Erythroblast (primary cell): ENCODE data around the gene NOTCH2.

Experiments
- DNase-seq, 2 experiments: peaks; one replicate each; lab custom pipeline; 2025; lab: John Stamatoyannopoulos, UW
- GATA1 ChIP-seq: IDR thresholded peaks from 2 replicates; pipeline ENCODE4 v1.6.1; 2011; ENCODE audit warnings: low read depth, mild to moderate bottlenecking, control low read depth, low read length, moderate library complexity
- POLR2A ChIP-seq: IDR thresholded peaks from 2 replicates; pipeline ENCODE4 v1.6.1; 2011; ENCODE audit warnings: mild to moderate bottlenecking, low read length

NOTCH2 gene

GRCh38 chr1:119915517-119915916 lies 153.9 kb downstream of the NOTCH2 start:
- DNase-seq, result no peak
- no peak for TF ChIP-seq GATA1
- TF ChIP-seq POLR2A, result no peak

GRCh38 chr1:119914071-119914470 lies 155.4 kb downstream of the NOTCH2 start:
- no peak for DNase-seq
- TF ChIP-seq POLR2A (no peak), GATA1 (no peak)

GRCh38 chr1:119912963-119913362 lies 156.5 kb downstream of the NOTCH2 start:
- no peak for DNase-seq
- TF ChIP-seq GATA1, result no peak

- no peak for DNase-seq
- TF ChIP-seq POLR2A (no peak), GATA1 (no peak)
These were observed 157.7 kb downstream of the NOTCH2 start for GRCh38 chr1:119911775-119912174.

- DNase-seq, result no peak
- no peak for TF ChIP-seq GATA1
- no peak for TF ChIP-seq POLR2A
These were observed 158.8 kb downstream of the NOTCH2 start for GRCh38 chr1:119910618-119911017.

- no peak for TF ChIP-seq POLR2A
- TF ChIP-seq GATA1, result no peak
- no peak for DNase-seq
These were observed 159.4 kb downstream of the NOTCH2 start for GRCh38 chr1:119909890-119910596.

- TF ChIP-seq POLR2A, result no peak
- TF ChIP-seq GATA1, result no peak
- DNase-seq, result no peak
These were observed 160.8 kb downstream of the NOTCH2 start for GRCh38 chr1:119908661-119909060.

GRCh38 chr1:119906927-119907652 lies 162.4 kb downstream of the NOTCH2 start:
- no peak for DNase-seq
- TF ChIP-seq GATA1 (no peak), POLR2A (no peak)

- TF ChIP-seq POLR2A, result no peak
- no peak for TF ChIP-seq GATA1
- DNase-seq, result no peak
These were observed 166.0 kb downstream of the NOTCH2 start for GRCh38 chr1:119903443-119903835.

- TF ChIP-seq POLR2A (no peak), GATA1 (no peak)
- DNase-seq, result no peak
These were observed 166.6 kb downstream of the NOTCH2 start for GRCh38 chr1:119902775-119903442.

GRCh38 chr1:119898981-119899720 lies 170.3 kb downstream of the NOTCH2 start:
- no peak for TF ChIP-seq GATA1
- no peak for TF ChIP-seq POLR2A
- DNase-seq, result no peak

- DNase-seq, result no peak
- TF ChIP-seq GATA1 (no peak), POLR2A (no peak)
These were observed 170.9 kb downstream of the NOTCH2 start for GRCh38 chr1:119898530-119898929.

- no peak for DNase-seq
- TF ChIP-seq GATA1 (no peak), POLR2A (no peak)
These were observed 173.2 kb downstream of the NOTCH2 start, which contains the start of gene ADAM30 for GRCh38 chr1:119896303-119896702. Gene ADAM30 (minus strand): TSS chr1:119896515. CDS start chr1:119896336, 179 bp downstream.

GRCh38 chr1:119895102-119895501 lies 174.4 kb downstream of the NOTCH2 start:
- DNase-seq, result no peak
- TF ChIP-seq GATA1, result no peak
